ENCODE data around the gene NLRP13. TPM values are rescaled to one million over a fixed set of nuclear protein-coding genes. Genes with fewer than 3 reads are reported as not detected.

The NLRP13 gene
- not detected for total RNA-seq
- long read RNA-seq = 0 reads

- intact Hi-C loops (cut with micrococcal nuclease) = no loop called here
- H3K27ac ChIP-seq (replicated peaks) = no peak within 1 kb of the TSS
- H3K9me3 ChIP-seq (replicated peaks) = no peaks in the 10 kb centered on the region
- no peaks in the 10 kb centered on the region for H3K27me3 ChIP-seq (ENCODE audit: low read depth)
- no peak for TF ChIP-seq CTCF (IDR thresholded peaks at IDR 0.05; ENCODE audit: borderline replicate concordance)
- H3K4me3 ChIP-seq = no peak within 1 kb of the TSS
- no peak for DNase-seq
- no peaks in the 10 kb centered on the region for H3K36me3 ChIP-seq
- no peaks in the 10 kb centered on the region for H3K4me1 ChIP-seq
Measured at GRCh38 chr19:55931936-55932386, at the start of gene NLRP13. Gene NLRP13 (minus strand): TSS chr19:55932336. CDS start chr19:55932311, 25 bp downstream.

DNA sequence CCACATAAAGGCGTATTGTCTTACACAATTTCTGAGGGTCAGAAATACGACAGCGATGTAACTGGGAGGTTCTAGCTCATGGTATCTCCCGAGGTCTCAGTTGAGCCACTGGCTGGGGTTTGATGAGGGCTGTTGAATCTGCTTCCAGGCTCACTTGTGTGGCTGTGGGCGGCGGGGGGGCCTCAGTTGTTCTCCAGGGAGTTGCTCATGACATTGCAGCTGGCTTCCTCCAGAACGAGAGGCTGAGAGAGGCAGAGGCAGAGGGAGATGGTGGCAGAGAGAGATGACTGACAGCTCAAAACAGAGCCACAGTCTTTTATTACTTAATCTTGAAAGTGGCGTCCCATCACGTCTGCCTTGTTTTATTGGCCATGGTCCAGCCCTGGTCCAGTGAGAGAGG, 48.3 kb upstream of the NLRP13 start:
- Histone ChIP-seq H3K27me3 (ENCODE audit: low read depth) (peaks cover 18% of the 10 kb centered on the region), H3K4me3 (no peak overlapping the region), H3K27ac (replicated peaks) (no peak overlapping the region), H3K9me3 (replicated peaks) (peaks cover 18% of the 10 kb centered on the region), H3K4me1 (no peaks in the 10 kb centered on the region), H3K36me3 (no peaks in the 10 kb centered on the region)
- DNase-seq = no peak
- intact Hi-C loops (cut with micrococcal nuclease) = no loop called here
- TF ChIP-seq CTCF (IDR thresholded peaks at IDR 0.05; ENCODE audit: borderline replicate concordance) = no peak

DNA sequence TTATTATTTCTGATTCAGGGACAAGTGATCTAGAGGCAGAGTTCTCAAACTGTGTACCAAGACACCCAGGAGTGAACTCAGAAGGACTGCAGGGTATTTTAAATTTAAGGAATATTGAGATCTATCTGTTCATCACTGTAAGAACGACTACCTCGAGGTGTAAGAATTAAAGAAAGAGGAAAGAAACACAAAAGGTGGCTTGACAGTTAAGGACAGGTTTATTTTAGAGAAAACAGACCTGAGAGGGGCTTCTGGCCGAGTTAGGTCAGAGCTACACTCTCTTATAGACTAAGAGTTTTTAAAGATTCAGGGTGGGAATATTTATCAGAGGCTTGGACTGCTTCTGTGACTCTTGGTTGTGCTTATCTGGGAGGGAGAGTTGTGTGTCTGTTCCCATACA, 41.8 kb upstream of the NLRP13 start:
- H3K4me3 ChIP-seq = no peak overlapping the region
- TF ChIP-seq CTCF (IDR thresholded peaks at IDR 0.05; ENCODE audit: borderline replicate concordance) = no peak
- no peaks in the 10 kb centered on the region for H3K4me1 ChIP-seq
- intact Hi-C loops (cut with micrococcal nuclease) = no loop called here
- peaks cover 32% of the 10 kb centered on the region for H3K9me3 ChIP-seq (replicated peaks)
- H3K27me3 ChIP-seq (ENCODE audit: low read depth) = peaks cover 19% of the 10 kb centered on the region
- DNase-seq = no peak
- no peak overlapping the region for H3K27ac ChIP-seq (replicated peaks)
- H3K36me3 ChIP-seq = no peaks in the 10 kb centered on the region

DNA sequence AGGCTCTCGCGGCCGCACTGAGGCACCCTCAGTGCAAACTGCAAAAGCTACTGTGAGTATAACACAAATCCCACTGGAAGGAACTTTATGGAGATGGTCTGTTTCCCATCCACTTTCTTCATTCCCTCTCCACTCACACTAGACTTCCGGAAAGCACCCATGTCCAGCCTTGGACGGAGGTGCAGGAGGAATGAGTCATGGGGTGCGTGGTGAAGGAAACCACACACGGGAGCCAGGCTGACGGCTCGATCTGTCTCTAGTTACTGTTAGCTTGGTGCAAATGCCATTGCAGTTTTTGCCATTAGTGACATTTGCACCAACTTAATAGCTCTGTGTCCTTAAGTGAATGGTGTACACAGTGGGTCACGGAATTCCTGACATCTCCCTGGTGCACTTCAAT, 30.1 kb upstream of the NLRP13 start:
- Histone ChIP-seq H3K9me3 (replicated peaks) (peaks cover 10% of the 10 kb centered on the region), H3K27ac (replicated peaks) (no peak overlapping the region), H3K27me3 (ENCODE audit: low read depth) (peaks cover 15% of the 10 kb centered on the region), H3K4me3 (no peak overlapping the region), H3K36me3 (no peaks in the 10 kb centered on the region), H3K4me1 (no peaks in the 10 kb centered on the region)
- DNase-seq = no peak
- intact Hi-C loops (cut with micrococcal nuclease) = no loop called here
- TF ChIP-seq CTCF (IDR thresholded peaks at IDR 0.05; ENCODE audit: borderline replicate concordance) = no peak

DNA sequence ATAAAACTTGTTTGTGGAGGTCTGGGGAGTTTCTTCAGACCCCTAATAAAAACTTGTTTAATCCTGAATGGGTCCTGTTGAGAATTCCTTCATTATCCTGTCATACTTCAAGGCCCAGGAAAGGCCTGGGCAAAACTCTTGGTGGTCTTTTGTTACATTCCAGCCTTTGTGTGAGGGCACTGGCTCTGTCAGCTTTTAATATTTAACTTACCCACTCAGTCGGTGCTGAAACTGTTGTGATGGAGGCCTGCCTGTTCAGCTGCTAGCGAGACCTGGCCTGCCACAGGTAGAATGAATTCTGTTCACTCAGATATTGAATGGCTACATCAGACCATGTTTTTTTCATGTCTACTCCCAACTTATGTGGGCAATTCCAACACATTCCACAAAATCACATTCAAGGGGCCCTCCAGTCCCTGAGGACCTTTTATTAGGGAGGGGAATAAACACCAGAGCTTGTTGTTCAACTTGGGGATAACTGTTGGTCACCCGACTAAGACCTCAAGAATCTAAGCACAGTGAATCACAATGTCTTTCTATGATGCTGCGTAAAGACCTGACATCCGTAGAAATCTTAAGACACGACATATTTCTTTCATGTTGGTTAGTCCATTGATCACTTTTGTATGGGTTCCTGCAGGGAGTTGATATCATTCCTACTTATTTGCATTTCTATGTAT, 28.0 kb upstream of the NLRP13 start:
- no peak for TF ChIP-seq CTCF (IDR thresholded peaks at IDR 0.05; ENCODE audit: borderline replicate concordance)

More for the DNA sequence above, 28.0 kb upstream of the NLRP13 start:
- Histone ChIP-seq H3K27me3 (ENCODE audit: low read depth) (peaks cover 15% of the 10 kb centered on the region), H3K4me3 (no peak overlapping the region), H3K9me3 (replicated peaks) (no peaks in the 10 kb centered on the region), H3K36me3 (no peaks in the 10 kb centered on the region), H3K4me1 (no peaks in the 10 kb centered on the region), H3K27ac (replicated peaks) (no peak overlapping the region)
- intact Hi-C loops (cut with micrococcal nuclease) = no loop called here
- DNase-seq = no peak

Data from left ventricle myocardium inferior (tissue), 1 donor.